C4-2B (cell line): Measurements from ENCODE around the gene EPHB4.

Source experiments
- CTCF ChIP-seq: fragments of 450-650 bp; conservative IDR thresholded peaks from 2 replicates; pipeline ENCODE4 v1.5.1; 2017; ENCODE audit warnings: mild to moderate bottlenecking
- ZFX ChIP-seq: fragments of 450-650 bp; IDR thresholded peaks from 2 replicates; pipeline ENCODE4 v1.6.1; 2017

- TF ChIP-seq CTCF (no peak), ZFX (0 out of 2 replicates have a peak, but pooled peaks have one; percentile 73)
Measured at GRCh38 chr7:100827330-100828226, at the start of gene EPHB4.
